NCI-H128 (cell line): ENCODE measurements around the gene DIPK1A.

Experiments used
- DNase-seq: peaks from one replicate; lab custom pipeline; 2025; ENCODE audit not compliant: unreplicated experiment; lab: John Stamatoyannopoulos, UW

DIPK1A gene

DNA sequence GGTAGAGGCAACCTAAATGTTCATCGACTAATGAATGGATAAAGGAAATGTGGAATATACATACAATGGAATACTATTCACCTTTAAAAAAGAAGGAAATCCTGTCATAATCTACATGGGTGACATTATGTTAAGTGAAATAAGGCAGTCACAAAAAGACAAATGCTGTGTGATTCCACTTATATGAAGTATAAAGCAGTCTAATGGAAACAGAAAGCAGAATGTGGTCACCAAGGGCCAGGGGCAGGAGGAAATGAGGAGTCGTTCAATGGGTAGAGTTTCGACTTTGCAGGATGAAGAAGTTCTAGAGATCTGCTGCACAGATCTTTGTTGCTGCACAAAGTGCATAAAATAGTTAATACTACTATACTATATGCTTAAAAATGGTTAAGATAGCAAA, 7.8 kb downstream of the DIPK1A start:
- no peak for DNase-seq

DNA sequence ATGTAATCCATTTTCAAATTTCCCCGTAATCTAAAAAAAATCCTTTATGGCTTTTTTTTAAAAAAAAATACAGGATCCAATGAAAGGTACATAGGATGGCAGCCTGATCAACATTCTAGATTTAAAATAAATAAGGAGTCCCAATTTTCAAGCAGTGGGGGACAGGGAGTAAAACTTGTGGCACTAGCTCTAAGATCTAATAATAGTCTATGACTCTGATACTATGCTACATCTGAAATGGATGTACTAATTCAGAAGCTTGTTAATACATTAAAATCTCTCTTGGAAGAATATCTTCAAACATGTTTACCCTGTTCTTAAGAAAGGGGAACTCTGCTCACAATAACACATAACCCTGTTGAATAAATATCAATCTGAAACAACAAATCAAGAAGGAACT, 8.5 kb downstream of the DIPK1A start:
- no peak for DNase-seq

DNA sequence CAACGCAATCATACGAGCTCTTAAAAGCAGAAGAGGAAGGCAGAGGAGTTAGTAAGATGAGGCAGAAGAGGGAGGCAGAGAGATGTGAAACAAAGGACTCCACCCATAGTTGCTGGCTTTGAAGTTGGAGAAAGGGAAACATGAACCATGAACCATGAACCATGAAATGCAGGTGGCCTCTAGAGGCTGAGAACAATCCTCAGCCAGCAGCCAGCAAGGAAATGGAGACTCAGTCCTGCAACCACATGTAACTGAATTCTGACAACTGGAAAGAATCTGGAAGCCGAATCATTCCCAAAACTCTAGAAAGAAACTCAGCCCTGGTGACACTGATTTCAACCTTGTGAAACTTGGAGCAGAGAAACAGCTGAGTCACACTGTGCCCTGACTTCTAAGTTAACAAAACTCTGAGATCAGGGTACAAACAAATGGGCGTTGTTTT, 10.1 kb downstream of the DIPK1A start:
- no peak for DNase-seq

DNA sequence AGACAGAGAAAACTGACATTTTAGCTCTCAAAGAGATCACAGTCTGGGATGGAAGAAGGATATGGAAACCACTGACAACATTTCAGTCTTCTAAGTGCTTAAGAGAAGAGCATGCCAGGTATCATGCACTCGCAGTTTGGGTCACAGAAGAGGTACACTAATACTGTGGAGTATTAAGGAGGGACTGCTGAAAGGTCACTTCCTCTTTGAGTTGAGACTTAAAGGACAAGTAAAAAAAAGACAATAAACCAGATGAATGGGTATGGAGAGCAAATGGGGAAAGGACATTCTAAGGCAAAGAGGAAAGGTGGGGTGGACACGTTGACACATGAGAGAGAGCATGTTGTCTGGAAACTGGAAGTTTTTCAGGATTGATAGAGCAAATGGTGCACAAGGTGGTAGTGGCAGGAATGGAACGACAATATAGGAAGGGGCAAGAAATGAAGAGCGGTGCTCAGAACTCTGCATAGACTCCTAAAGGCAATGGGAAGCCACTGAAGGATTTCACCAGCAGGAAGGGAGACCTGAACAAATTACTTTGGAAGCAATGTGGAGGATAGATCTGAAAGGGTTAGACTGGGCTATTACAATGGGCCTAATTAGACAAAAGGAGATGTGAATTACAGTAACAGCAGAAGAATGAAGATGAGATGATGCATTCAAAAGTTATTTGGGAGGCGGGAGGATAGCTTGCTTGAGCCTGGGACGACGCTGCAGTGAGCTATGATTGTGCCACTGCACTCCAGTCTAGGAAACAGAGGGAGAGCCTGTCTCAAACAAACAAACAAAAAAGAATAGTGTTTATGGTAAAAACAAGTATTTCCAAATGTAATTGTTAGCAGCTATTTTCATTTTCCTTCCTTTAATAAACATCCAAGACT, 11.1 kb downstream of the DIPK1A start:
- no peak for DNase-seq

DNA sequence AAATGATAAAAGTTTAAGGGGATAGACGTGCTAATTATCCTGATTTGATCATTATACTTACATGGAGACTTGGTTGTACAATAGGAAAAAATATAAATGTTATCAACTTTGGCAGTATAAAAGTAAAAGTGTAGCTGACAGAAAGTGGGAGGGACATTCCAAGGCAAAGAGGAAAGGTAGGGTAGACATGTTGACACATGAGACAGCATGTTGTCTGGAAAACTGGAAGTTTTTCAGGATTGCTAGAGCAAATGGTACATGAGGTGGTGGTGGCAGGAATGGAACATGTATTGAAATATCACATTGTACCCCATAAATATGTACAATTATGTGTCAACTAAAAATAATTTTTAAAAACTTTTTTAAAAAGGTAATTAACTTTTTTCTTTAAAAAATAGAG, 13.2 kb downstream of the DIPK1A start:
- no peak for DNase-seq

DNA sequence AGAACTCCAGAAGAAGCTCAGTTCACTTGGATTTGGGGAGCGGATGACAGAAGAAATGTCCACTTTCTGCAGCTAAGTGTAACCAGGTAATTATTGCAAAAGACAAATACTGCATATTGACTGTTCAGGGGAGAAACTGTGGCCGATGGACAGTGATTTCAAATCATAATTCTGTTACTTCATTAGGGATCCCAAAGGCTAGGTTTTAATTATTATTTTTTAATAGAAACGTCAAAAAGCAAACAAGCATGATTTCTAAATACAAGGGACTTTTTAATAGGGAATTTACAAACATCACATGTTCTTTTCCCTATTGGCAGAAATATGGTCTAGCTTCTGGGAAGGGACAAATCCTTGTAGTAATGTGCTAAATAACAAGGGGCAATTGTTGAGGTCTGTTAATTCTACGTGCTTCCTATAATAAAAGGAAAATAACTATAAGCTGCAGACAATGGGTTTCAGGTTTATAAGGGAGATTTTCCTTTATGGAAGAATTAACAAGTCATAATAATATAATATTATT, 15.5 kb downstream of the DIPK1A start:
- DNase-seq, result no peak

DNA sequence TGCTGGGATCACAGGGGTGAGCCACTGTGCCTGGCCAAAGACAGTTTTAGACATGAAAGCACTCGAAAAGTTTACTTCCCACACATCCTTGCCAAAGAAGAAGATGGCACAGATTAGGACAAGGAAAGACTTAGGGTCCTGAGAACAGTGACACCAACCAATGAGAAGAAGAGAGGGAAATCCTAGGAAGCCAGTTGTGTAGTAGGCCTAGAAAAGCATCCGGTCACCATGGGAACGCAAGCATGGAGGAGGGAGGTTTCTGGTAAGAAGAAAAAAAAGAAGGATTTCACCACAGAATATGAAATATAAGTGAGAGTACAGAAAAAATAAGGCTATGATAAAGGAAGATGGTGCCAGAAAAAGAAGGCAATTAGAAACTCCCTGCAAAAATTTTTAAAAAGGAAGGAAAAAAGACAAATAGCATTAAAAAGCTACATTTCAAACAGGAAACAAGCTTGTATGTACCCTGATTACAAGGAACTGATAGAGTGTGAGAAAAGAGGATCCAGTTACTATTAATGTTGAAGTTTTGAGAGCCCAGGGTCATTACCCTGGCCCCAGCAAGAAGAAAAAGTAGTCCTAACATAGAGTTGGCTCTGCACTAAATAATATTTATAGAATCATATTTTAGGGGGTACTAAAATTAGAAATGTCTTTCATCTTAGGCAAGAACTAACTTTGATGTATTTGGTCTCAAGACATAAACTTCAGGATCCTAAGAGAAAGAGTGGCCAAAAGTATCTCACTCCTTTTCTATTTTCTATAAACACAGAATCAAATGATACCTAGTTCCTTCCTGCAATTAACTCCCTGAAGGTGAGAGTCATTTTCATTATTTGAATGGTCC, 16.1 kb downstream of the DIPK1A start:
- DNase-seq, result no peak

DNA sequence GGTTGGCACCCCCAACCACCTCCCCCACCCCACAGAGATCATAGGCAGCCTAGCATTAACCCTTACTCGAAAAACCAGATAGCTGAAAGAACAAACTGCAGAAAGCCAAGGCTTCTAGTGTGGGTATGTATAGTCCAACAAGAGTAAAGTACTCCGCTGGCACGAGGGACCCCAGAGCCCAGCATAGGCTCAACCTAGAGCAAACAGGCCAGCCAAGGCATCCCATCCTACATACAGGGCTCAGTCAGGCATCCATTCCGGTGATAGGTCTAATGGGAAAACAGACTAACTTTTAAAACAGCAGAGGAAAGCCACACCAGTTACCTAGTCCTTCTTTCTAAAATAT, 17.8 kb downstream of the DIPK1A start:
- DNase-seq, result no peak

DNA sequence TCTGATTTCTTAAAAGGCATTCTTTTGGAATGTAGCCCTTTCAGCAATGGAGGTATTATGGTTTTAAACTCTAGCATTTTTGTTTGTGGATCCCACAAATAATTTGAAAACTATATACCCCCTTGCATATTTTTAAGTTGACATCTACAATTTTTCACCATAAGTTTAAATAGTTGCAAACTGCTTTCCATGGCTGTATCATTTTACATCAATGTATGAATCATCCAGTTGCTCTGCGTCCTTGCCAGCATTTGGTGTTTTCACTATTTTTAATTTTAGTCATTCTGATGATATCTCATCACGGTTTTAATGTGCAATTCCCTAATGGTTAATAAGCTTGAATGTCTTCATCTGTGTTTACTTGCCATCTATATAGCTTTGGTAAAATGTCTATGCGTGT, 20.7 kb downstream of the DIPK1A start:
- DNase-seq, result no peak

DNA sequence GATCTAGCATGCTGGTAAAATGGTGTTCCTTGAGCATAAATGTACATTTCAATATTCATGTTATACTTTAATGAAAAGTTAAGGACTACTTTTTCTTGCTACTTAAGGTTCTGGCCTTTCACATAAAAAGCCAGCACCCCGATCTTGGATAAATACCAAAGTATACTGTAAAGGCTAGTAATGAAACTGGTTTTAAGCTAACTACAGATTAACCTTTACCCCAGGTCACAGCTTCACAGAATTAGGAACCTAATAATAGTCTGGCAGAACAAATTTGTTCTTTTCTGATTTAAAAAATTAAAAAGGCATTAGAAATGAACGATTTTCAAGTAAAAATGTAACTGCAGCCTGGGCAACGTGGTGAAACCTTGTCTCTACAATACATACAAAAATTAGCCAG, 23.5 kb downstream of the DIPK1A start:
- no peak for DNase-seq

DNA sequence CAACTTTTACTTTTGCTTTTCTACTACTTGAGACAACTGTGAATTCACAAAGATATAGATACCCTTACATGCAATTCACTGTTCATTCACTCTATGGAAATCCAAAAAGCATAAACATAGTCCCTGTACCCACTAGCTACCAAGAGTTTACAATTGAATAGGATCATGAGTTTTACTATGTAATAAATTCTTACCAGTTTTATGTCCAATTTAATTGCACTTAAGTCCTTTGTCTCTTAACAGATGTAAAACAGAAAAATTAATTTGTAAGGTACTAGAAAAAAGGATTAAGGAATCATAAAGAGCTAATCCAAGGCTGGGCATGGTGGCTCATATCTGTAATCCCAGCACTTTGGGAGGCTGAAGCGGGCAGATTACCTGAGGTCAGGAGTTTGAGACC, 24.4 kb downstream of the DIPK1A start:
- no peak for DNase-seq

DNA sequence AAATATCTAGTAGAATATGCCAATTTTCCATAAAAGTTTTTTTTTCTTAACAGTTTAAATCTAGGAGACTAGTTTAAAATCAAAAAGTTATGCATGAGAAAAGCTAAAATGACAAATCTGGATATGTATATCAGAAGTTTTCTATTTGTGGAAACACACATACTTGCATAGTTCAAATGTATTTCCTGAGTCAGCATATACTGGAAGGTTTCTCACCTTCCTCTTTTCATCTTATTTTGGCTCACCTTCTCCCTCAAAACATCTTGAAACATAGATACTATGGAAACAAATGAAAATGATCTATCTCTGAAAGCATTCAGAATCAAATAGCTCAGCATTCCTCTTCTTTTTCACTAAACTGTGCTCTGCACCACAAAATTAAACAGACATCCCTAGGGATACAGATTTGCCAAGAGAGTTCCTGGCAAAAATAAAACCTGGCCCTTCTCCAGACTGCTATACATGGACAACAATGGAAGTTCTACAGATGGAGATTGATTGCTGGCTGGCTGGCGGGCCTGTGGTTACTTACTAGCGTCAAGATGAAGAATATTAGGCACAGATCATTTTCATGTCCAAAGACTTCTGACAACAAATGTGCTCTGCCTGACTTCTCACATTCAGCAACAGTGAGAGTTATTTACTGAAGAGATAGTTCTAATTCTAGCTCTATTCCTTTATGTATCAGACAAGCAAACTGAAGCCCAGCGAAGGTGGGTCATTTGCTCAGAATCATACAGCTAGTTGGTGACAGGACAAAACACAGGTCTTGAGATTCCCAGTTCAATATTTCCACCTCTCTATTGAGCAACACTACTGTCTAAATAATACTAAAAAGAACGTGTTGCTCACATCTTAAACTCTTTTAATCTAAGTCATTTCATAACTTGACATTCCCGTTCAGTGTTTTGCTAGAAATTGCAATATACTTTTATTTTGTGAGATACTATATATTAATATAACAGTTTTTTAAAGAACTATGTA, 26.6 kb downstream of the DIPK1A start:
- DNase-seq, result peak; percentile 77

DNA sequence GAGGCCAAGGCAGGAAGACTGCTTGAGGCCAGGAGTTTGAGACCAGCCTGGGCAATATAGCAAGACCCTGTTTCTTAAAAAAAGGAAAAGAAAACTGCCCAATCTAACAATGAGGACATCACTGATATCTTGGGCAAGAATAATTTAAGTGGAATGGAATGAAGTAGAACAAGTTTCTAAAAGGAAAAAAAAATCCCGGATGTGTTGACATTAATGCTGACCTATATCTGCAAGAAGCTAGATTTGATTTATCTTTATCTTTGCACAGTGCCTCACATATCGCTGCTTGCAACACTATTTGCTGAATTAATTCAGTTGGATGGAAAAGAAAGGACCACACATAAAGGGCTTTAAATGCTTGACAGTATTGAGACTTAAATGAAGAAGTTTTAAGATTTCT, 27.8 kb downstream of the DIPK1A start:
- no peak for DNase-seq

DNA sequence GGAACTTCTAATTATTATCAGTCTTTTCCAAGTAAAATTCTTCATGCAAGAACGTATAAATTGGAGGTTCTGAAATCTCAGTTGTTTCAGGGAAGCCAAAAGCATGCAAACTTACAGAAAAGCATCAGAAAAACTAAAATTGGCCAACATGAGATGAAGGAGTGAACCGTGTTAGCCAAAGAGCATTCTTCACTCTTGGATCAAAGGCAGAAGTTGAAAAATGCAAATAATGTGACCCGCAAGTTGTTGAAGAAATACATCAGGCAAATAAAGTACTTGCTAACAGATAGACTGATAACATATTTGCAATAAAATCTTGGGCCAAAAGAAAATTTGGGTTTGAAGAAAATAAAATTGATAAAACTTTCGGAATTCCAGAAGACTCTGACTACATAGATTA, 29.6 kb downstream of the DIPK1A start:
- DNase-seq, result no peak

DNA sequence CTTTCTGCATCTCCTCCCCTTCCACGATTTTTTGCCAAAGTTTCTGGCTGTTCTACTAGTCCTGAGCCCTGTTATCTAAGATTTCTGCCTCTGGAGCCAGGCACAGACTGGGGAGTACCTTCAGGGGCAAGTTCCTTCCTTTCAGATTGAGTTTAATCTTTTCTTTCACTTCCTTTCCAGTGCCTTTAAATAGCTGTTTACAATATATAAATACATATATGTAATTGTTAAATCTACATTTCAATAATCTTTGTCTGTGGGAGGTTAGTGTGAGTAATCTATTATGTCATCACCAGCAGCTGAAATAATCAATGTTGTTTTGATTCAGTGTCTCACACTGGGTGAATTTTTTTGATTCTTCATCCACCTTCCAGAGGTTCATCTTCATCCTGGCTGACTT, 31.8 kb downstream of the DIPK1A start:
- no peak for DNase-seq

DNA sequence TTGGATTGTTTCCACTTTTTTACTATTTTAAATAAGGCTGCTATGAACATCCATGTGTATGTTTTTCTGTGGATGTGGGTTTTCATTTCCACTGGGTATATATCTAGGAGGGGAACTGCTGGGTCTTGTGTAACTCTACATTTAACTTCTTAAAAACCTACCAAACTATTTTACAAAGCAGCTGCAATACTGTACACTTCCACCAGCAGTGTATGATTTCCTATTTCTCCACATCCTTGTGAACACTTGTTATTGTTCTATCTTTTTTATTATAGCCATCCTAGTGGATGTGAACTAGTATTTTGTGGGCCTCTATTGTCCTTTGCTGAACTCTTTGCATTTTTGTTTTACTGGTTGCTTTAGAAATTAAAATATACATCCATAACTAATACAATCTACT, 33.4 kb downstream of the DIPK1A start:
- DNase-seq, result no peak

DNA sequence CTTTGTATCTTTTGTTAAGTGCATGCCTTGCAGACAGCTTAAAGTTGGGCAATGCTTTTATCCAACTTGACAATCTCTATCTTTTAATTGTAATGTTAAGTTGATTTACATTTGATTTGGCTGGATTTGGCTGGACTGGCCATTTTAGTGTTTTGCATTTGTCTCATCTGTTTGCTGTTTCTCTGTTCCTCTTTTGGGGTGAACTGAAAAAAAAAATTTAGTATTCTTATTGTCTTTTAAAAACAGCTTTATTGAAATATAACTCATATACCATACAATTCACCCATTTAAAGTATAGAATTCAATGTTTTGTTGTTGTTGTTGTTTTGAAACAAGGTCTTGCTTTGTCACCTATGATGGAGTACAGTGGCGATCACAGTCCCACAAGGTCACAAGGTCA, 34.4 kb downstream of the DIPK1A start:
- no peak for DNase-seq

DNA sequence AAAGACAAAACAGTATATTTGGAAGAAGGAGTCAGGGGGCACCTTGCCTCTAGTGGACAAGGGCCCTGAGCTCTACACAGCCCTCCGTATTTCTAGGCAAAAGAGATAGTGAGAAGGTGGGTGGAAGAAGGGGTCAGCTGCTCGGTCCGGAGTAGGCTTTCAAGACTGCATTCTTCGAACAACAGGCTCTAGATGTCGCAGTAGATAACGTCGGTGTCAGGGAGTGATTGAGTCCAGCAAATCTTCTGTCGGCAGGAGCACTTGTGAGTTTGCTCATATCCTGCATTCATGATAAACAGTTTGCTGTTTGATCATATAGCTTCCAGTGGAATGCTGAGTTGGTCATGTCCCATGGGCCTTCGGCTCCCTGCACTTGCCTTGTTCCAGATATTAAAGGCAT, 36.8 kb downstream of the DIPK1A start:
- DNase-seq, result no peak

DNA sequence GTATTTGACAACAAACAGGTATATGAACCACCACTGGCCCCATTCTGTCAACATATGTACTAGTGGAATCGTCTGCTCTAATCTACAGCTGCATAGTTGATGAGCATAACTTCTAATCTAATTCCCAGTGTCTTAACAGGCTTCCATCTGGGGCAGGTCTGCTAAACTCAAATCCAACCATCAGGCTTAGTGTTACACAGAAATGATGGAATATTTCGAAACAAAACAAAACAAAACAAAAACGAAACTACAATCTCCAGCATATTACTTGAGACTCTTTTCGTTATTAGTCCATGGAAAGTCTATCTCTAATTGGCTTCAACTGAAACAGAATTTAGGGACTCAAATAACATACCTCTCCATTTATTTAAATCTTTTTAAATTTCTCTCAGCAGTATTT, 37.6 kb downstream of the DIPK1A start:
- no peak for DNase-seq

DNA sequence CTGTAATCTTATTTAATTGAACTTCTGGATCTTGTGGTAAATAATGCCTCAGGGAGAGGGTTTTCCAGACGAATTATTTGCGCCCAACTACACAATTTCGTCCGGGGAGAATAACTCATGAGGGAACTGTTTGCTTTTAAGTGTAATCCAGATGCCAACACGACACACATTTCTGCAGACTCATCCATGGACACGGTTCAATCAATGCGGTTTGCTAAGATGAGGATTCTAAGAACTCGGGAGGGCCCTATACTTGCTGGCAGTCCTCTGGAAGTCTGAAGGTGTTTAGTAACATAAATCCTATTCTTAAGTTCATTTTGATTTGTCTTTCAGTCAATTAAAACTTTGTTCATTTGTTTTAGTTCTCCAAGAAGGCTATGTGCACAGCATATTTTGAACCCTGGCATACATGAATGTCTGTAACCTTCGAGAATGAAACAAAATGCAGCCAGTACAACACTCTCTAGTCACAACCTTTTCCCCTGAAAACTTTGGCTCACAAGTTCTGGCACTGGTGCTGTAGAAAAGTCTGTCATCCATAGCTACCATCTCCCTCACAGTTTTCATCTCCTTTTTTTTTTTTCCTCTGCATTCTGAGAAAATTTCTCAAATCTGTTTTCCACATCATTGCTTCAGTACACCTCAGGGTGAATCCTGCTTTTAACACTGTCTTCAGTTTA, 38.8 kb downstream of the DIPK1A start:
- no peak for DNase-seq
